Measurements from ENCODE around the gene ESYT2.

The ESYT2 gene

DNA sequence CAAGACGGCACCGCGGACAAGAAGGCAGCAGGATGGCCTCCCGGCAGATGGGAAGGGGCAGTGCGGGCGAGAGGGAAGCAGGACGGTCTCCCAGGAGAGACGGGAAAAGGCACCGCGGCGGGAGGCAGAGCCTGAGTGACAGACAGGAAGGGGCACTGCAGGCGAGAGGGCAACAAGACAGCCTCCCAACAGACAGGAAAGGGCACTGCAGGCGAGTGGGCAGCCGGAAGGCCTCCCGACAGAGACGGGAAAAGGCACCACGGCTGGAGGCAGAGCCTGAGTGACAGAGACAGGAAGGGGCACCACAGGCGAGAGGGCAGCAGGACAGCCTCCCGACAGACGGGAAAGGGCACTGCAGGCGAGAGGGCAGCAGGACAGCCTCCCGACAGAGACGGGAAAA lies 32.6 kb downstream of the ESYT2 start:
- TF ChIP-seq, protein P1, sequence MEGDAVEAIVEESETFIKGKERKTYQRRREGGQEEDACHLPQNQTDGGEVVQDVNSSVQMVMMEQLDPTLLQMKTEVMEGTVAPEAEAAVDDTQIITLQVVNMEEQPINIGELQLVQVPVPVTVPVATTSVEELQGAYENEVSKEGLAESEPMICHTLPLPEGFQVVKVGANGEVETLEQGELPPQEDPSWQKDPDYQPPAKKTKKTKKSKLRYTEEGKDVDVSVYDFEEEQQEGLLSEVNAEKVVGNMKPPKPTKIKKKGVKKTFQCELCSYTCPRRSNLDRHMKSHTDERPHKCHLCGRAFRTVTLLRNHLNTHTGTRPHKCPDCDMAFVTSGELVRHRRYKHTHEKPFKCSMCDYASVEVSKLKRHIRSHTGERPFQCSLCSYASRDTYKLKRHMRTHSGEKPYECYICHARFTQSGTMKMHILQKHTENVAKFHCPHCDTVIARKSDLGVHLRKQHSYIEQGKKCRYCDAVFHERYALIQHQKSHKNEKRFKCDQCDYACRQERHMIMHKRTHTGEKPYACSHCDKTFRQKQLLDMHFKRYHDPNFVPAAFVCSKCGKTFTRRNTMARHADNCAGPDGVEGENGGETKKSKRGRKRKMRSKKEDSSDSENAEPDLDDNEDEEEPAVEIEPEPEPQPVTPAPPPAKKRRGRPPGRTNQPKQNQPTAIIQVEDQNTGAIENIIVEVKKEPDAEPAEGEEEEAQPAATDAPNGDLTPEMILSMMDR (IDR thresholded peaks at IDR 0.05; ENCODE audit: insufficient read depth, missing control alignments) = no peak
- FAIRE-seq (no peak), DNase-seq (ENCODE audit: insufficient read length, low spot score) (no peak)

DNA sequence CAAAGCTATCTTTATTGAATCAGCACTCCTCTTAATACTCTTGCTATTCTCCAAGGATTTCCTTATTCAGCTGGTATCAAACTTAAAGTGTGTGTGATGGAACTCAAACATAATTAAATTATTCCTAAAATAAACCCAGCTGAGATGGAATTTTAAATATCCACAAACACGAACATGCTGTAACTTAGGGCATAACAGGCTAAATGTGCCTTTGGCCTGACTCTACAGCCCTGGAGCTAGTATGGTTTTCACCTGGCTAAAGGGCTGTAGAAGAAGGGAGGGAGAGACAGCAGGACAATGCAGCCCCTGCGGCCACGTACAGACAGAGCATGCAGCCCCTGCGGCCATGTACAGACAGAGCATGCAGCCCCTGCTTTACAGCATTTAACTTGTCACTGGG lies 34.0 kb downstream of the ESYT2 start:
- no peak for FAIRE-seq
- TF ChIP-seq, protein P1 (IDR thresholded peaks at IDR 0.05; ENCODE audit: insufficient read depth, missing control alignments) = no peak
- no peak for DNase-seq (ENCODE audit: insufficient read length, low spot score)

DNA sequence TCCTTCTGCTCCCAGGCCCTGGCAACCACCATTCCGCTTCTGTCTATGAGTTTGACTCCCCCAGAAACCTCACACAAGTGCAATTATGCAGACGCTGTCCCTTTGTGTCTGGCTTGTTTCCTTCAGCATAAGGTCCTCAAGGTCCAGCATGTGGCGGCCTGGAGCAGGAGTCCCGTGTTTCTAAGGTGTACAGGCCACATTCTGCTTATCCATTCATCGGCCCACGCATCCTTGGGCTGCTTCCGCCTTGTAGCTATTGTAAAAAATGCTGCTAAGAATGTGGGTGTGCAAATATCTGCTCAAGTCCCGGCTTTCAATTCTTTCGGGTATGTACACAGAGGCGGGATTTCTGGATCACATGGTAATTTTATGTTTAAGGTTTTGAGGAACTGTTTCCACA lies 38.2 kb downstream of the ESYT2 start:
- TF ChIP-seq, protein P1 (IDR thresholded peaks at IDR 0.05; ENCODE audit: insufficient read depth, missing control alignments) = no peak
- no peak for DNase-seq (ENCODE audit: insufficient read length, low spot score)
- FAIRE-seq = no peak

DNA sequence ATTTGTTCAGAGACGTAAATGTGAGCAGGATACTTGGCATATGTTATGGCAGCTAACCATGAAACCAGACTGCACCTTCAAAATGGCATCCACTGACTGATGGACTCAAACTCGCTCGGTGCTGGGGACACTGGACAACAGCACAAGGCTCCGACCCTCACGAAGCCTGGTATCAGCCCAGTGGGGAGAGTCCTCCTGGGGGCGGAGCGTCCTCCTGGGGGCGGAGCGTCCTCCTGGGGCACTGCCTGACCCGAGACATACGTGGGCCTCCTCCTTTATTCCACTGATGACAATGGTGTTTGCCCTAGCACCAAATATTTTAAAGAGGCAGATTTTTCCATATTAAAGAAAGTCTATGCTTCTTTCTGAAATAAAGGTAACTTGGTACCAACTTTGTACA lies 39.5 kb downstream of the ESYT2 start:
- FAIRE-seq (no peak), DNase-seq (ENCODE audit: insufficient read length, low spot score) (no peak)
- TF ChIP-seq, protein P1 (IDR thresholded peaks at IDR 0.05; ENCODE audit: insufficient read depth, missing control alignments) = no peak

DNA sequence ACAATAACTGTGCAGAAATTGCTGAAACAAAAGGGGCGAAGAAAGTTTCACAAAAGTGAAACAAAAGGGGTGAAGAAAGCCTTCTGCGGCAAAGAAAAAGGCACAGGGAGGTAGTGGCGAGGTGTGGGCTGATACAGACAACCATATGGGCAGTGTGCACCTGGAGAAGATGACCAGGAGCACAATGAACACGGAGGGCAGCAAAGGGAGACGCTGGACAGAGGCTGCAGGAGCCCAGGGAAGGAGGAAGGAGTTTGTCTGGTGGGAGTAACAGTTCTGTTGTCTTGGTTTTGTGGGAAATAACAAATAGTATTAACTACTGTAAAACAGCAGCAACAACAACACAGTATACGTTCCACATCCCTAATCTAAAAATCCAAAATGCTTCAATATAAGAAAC lies 42.4 kb downstream of the ESYT2 start:
- no peak for DNase-seq (ENCODE audit: insufficient read length, low spot score)
- TF ChIP-seq, protein P1 (IDR thresholded peaks at IDR 0.05; ENCODE audit: insufficient read depth, missing control alignments) = no peak
- no peak for FAIRE-seq

DNA sequence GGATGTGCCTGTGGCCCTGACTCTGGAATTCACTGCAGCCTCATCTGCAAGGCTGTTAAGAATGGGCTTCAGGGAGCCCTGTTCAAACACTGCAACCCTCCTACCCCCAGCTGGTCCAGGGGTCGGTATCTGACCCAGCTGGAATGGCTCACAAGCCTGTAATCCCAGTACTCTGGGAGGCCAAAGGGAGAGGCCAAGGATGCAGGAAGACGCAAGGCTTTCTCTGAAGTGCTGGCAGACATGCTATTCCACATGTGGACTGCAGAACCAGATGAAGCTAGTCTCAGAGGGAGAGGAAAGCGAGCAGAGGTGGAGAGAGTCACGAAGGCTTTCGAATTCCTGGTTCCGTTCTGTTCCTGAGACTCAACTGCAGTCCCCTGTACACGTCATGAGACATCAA lies 45.0 kb downstream of the ESYT2 start:
- TF ChIP-seq, protein P1 (IDR thresholded peaks at IDR 0.05; ENCODE audit: insufficient read depth, missing control alignments) = no peak
- FAIRE-seq = no peak
- no peak for DNase-seq (ENCODE audit: insufficient read length, low spot score)

DNA sequence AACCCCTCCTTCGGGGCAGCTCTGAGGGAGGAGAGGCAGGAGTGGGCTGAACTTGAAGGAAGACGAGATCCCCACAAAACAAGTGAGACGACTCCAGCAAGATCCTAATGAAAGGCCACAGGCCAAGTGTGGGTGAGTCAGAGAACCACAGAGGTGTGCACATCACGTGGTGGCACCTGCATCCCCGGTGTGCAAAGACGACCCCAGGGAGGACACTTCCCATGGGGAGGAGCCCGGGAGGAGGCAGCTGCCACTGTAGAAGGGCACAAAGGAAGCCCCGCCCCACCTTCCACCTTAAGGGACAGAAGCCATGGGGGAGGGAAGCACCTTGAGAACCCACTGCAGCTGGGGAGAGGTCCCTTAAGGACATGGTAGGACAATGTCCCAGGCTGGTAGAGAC lies 45.7 kb downstream of the ESYT2 start:
- FAIRE-seq = no peak
- TF ChIP-seq, protein P1 (IDR thresholded peaks at IDR 0.05; ENCODE audit: insufficient read depth, missing control alignments) = no peak
- DNase-seq (ENCODE audit: insufficient read length, low spot score) = no peak
